Measurements from ENCODE around the gene KIF5A. TPM values are rescaled to one million over a fixed set of nuclear protein-coding genes. Genes with fewer than 3 reads are reported as not detected.
"Not testable (repeated sequence)": the region's sequence is repeated elsewhere in the genome, so short reads cannot be mapped to it uniquely, and the experiment has no call there.

KIF5A gene
- total RNA-seq, 1 donor from 2014 or later = 0.08 TPM

DNA sequence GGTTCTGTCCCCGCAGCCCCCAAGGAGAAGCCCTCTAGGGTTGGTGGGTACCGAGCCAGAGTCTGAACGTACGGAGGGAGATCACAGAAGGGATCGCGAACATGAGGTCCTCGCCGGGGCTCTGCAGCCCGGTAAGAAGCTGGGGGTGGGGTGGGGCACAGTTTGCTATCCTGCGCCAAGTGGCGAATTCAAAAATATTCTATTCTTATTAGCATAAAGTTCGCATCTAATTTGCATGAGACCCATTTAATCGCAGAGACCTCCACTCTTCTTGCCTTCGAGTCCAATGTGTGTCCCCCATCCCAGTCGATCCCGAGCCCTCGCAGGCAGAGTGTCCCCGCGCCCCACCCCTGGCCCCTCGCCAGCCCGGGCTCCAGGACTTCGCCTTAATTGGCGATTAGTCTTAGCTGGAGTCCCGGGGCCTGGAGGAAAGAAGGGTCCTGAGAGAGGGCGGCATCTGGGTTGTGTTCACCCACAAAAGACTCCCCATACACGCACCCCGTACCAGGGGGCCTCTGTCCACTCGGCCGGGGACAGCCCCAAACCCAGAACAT, 60.8 kb downstream of the KIF5A start:
- DNase-seq (peak; percentile 78), ATAC-seq (ENCODE audit: poor library complexity) (peak; percentile 57)
- intact Hi-C loops (cut with DNase I) = no loop called here

GRCh38 chr12:57611108-57611826, 61.4 kb downstream of the KIF5A start, which contains the start of gene ARHGEF25:
Gene ARHGEF25, plus strand, starts transcription at chr12:57611435. Its CDS starts 460 bp downstream, at chr12:57611895.
- ATAC-seq (ENCODE audit: poor library complexity) (peak; percentile 94), DNase-seq (peak; percentile 88)
- intact Hi-C loops (cut with DNase I) = no loop called here

DNA sequence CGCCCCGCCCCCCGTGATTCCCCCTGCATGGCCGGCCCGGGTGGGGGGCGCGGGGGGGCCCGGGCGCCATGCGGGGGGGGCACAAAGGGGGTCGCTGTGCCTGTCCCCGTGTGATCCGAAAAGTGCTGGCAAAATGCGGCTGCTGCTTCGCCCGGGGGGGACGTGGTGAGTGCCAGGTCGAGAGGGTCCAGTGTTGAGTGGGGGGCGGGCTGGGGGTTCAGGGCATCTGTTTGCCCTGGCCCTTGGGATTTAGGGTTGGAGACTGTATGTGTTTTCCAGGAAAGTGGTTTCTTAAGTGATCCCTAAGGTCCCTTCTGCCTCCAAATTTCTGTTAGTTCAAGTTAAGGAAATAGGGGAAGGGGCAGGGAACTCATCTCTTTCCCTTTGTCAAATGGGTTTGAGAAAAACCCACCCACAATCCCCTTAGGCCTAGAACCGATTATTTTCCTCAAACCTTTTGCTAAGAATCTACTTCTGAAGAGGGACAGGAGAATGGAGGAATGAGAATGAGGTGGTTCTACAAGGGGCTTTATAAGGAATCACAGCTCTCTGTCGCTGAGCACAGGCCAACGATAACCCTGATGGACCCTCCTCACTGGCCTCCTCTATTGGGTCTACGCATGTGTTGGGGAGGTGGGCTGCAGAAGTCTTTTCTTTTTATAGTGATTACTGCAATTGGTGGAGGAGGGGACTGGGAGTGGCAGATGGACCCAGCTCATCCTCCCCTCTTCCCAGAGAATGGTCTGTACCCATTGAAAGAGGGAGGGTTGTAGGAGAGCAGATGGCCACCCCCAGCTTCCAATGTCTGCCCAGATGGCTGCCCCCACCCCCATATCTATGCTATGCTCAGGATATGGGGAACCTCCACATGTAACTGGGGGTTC, 62.2 kb downstream of the KIF5A start:
- ATAC-seq (ENCODE audit: poor library complexity) = no peak
- no peak for DNase-seq
- intact Hi-C loops (cut with DNase I) = no loop called here

DNA sequence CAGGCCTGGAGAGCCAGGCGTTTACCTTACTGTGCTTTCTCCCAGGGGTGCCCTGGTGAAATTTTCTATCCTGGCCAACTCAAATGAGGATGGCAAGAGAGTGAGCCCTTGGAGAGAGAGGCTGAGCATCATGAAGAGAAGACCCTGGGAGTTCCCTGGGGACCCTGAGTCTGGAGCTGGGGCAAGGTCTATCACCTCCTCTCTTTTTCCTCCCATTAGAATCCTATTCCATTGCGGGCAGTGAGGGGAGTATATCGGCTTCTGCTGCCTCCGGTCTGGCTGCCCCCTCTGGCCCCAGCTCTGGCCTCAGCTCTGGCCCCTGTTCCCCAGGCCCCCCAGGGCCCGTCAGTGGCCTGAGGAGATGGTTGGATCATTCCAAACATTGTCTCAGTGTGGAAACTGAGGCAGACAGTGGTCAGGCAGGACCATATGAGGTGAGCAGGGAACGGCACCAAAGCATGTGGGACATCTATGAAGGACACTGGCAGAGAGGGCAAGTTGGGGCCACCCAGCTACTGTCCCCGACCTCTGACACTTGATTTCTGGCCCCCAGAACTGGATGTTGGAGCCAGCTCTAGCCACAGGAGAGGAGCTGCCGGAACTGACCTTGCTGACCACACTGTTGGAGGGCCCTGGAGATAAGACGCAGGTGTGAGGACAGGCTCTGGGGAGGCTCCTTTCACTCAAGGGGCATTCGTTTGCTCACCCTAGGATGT, 63.0 kb downstream of the KIF5A start:
- intact Hi-C loops (cut with DNase I) = no loop called here
- no peak for DNase-seq
- ATAC-seq (ENCODE audit: poor library complexity) = no peak

DNA sequence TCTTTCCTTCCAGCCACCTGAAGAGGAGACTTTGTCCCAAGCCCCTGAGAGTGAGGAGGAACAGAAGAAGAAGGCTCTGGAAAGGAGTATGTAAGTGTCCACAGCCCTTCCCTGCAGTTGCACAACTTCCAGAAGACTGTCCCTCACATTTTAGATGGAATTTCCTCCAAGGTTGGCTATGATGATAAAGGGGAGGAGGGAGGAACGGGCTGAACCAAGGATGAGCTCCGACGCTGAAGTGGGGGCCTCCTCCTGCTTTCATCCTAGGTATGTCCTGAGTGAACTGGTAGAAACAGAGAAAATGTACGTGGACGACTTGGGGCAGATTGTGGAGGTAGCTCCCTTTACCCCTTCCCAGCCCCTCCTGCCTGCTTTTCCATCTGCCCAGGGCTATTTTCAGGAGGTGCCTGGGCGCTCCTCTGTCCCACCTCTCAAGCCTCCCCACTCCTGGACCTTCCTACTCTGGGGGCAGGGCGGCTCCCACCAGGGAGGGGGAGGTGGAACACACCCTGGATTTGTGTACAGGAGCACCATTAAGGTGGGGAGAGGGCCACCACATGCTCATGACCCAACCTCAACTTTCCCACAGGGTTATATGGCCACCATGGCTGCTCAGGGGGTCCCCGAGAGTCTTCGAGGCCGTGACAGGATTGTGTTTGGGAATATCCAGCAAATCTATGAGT, 63.7 kb downstream of the KIF5A start:
- intact Hi-C loops (cut with DNase I) = no loop called here

DNA sequence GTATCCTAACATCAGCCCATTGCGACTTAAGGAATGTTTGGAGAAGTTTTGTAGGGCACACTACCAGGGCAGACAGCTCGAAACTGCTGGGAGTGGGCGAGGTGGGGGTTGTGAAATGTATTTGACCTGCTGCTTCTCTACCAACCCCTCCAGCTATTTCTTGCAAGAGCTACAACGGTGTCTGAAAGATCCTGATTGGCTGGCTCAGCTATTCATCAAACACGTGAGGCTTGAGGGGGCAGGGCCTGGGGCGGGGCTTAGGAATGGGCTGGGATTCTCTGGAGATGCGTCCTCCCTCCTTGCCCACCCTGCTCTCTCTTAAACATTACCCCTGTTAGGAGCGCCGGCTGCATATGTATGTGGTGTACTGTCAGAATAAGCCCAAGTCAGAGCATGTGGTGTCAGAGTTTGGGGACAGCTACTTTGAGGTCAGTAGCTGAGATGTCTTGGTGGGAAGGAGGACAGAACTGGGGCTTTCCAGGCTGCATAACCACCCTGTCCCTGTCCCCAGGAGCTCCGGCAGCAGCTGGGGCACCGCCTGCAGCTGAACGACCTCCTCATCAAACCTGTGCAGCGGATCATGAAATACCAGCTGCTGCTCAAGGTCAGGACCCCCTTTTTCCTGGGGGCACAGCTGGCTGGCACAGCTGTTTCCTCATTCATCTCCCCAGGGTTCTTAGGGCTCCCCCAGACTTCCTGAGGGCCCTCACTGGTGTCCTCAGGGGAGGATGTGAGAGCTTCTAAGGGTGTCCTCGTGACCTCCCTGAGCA, 64.5 kb downstream of the KIF5A start:
- intact Hi-C loops (cut with DNase I) = no loop called here
- ATAC-seq (ENCODE audit: poor library complexity) (no peak), DNase-seq (peak; percentile 58)

More for the DNA sequence above, 63.7 kb downstream of the KIF5A start:
- ATAC-seq (ENCODE audit: poor library complexity) = no peak
- no peak for DNase-seq

- DNase-seq = no peak
- no peak for ATAC-seq (ENCODE audit: poor library complexity)
- intact Hi-C loops (cut with DNase I) = no loop called here
These were observed 65.2 kb downstream of the KIF5A start for GRCh38 chr12:57614948-57615500.

GRCh38 chr12:57615637-57616036, 65.8 kb downstream of the KIF5A start:
- ATAC-seq (ENCODE audit: poor library complexity) (no peak), DNase-seq (no peak)
- intact Hi-C loops (cut with DNase I) = no loop called here

DNA sequence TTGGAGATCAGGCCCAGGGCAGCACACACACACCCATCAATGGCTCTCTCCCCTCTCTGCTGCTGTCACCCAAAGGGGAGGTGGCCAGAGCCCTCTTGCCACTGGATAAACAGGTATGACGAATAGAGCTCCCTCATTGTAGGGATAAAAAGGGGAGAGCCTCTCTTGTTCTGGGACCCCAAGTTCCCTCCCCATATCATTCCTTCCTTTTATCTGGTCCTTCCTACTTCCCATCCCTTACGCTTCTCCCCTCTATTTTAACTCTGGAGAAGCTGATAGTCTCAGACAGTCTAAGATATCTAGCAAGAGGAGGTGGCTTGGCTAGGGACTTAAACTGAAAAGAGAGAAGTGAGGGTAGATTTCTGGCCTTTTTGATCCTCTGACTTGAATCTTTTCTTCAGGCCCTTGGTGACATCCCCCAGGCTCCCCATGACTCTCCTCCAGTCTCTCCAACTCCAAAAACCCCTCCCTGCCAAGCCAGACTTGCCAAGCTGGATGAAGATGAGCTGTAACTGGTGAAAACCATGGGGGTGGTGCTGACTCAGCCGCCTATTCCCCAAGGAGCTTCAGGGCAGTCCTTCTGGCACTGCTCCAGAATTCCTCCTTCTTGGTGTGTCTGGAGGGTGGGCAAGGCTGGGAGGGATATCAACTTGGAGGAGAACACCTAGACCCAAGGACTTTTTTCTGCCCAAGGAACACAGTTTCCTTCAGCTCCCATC, 66.7 kb downstream of the KIF5A start:
- DNase-seq (no peak), ATAC-seq (ENCODE audit: poor library complexity) (no peak)
- intact Hi-C loops (cut with DNase I) = no loop called here

DNA sequence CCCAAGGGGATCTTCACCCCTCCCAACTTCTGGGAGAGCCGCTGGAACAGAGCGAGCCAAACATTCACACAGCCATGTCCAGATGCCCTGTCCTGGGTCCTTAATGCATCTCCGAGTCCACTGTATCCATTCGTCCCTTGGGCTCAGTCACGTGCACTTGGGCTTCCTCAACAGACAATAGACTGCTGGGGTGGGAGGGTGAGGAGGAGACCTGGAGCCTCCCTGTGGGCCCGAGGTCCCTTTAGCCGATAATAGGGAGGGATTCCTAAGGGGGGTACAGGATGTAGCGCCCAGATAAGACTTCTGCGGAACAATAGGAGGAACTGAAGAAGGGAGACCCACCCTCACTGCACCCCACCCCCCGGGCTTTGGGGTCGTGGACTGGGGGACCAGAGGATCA, 68.1 kb downstream of the KIF5A start:
- intact Hi-C loops (cut with DNase I) = no loop called here
- no peak for ATAC-seq (ENCODE audit: poor library complexity)
- no peak for DNase-seq

DNA sequence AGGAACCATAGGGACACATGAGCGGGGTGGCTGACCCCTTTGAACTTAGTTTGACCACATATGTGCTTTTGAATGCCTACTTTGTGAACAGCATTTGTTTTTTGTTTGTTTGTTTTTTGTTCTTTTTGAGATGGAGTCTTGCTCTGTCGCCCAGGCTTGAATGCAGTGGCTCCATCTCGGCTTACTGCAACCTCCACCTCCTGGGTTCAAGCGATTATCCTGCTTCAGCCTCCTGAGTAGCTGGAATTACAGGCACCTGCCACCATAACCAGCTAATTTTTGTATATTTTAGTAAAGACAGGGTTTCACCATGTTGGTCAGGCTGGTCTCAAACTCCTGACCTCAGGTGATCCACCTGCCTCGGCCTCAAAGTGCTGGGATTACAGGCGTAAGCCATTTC, 68.6 kb downstream of the KIF5A start:
- intact Hi-C loops (cut with DNase I); ATAC-seq (ENCODE audit: poor library complexity); DNase-seq: not testable (repeated sequence)

DNA sequence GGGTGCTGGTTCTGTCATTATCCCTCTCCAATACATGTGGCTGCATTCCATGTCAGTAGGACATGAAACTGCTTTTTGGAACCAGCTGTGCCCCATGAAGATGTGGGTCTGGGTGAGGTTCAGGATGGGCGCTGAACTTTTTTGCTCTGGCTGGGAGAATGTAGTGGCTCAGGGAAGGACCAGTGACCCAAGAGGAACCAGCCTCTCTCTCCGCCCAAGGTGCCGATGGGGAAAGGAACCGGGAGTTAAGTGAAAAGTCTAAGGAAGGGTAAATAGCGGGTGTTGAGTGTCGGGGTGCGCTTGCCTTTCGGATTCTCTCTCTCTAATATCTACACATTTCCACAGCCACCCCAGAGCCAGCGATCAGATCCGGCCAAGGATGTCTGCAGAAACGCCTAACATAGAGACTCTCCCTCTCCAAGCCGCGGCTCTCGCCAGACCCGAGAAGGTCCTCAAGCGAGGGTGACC, 69.2 kb downstream of the KIF5A start:
- ATAC-seq (ENCODE audit: poor library complexity) (no peak), DNase-seq (no peak)
- intact Hi-C loops (cut with DNase I) = no loop called here

- DNase-seq = no peak
- no peak for ATAC-seq (ENCODE audit: poor library complexity)
- intact Hi-C loops (cut with DNase I) = loop anchor here (10.0 kb wide), 1 partner anchor 145 kb away; the partner anchor contains the start of gene ARHGAP9
These were observed 69.8 kb downstream of the KIF5A start for GRCh38 chr12:57619434-57620244.

- intact Hi-C loops (cut with DNase I) = loop anchor here (10.0 kb wide), 1 partner anchor 146 kb away; the partner anchor contains the start of gene ARHGAP9
- DNase-seq = no peak
These were observed 70.5 kb downstream of the KIF5A start for GRCh38 chr12:57620245-57620935.

DNA sequence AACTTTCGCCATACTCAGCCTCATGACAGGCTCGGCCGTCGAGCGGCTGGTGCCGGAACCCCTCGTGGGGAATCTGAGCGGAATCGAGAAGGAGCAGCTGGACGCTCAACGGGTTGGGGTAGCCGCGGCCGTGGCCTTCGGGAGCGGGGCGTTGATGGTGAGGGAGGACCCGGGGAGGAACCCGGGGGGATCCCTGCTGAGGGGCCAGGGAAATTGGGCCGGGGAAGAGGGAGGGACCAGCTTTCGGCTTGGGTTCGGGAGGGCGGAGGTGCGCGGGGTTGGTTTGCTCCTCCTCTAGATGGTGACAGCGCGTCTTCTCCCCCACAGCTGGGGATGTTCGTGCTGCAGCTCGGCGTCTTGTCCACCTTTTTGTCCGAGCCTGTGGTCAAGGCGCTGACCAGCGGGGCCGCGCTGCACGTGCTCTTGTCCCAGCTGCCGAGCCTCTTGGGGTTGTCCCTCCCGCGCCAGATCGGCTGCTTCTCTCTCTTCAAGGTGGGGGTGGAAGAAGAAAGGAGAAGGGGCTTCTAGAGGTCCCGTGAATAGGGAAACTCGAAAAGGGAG, 71.2 kb downstream of the KIF5A start:
- peak; percentile 18 for ATAC-seq (ENCODE audit: poor library complexity)
- intact Hi-C loops (cut with DNase I) = loop anchor here (10.0 kb wide), 1 partner anchor 146 kb away; the partner anchor contains the start of gene ARHGAP9
- no peak for DNase-seq

More at GRCh38 chr12:57620245-57620935, 70.5 kb downstream of the KIF5A start:
- ATAC-seq (ENCODE audit: poor library complexity) = no peak
